ENCODE measurements around the gene TTC39C. TPM values are rescaled to one million over a fixed set of nuclear protein-coding genes. Genes with fewer than 3 reads are reported as not detected.
"Not testable (repeated sequence)": the region's sequence is repeated elsewhere in the genome, so short reads cannot be mapped to it uniquely, and the experiment has no call there.

Gene TTC39C
- total RNA-seq, 2 donors from 2014 or later: 187 to 226 TPM

- Mint-ChIP-seq H3K36me3 (ENCODE audit: low read depth) (peaks cover 2% of the 10 kb centered on the region), H3K4me1 (peaks cover 63% of the 10 kb centered on the region), H3K27ac (peak overlapping the region; percentile 85), H3K4me3 (peak overlapping the region; percentile 39), H3K27me3 (no peaks in the 10 kb centered on the region)
- no peaks in the 10 kb centered on the region for H3K9me3 ChIP-seq (ENCODE audit: control insufficient read depth, low read length, poor library complexity, severe bottlenecking)
- DNase-seq: no peak
- ATAC-seq: no peak
Observed at GRCh38 chr18:24055009-24055804, 40.7 kb downstream of the TTC39C start.

GRCh38 chr18:24055878-24056277 lies 41.3 kb downstream of the TTC39C start:
- H3K27me3 Mint-ChIP-seq: no peaks in the 10 kb centered on the region
- H3K9me3 ChIP-seq (ENCODE audit: control insufficient read depth, low read length, poor library complexity, severe bottlenecking): no peaks in the 10 kb centered on the region
- peak overlapping the region; percentile 39 for H3K4me3 Mint-ChIP-seq
- H3K36me3 Mint-ChIP-seq (ENCODE audit: low read depth): peaks cover 2% of the 10 kb centered on the region
- ATAC-seq (no peak), DNase-seq (no peak)
- H3K27ac Mint-ChIP-seq: peak overlapping the region; percentile 85
- H3K4me1 Mint-ChIP-seq: peaks cover 61% of the 10 kb centered on the region

GRCh38 chr18:24056506-24056905 lies 42.0 kb downstream of the TTC39C start:
- no peak for DNase-seq
- Mint-ChIP-seq H3K27ac (peak overlapping the region; percentile 85), H3K36me3 (ENCODE audit: low read depth) (peaks cover 2% of the 10 kb centered on the region), H3K27me3 (no peaks in the 10 kb centered on the region), H3K4me1 (peaks cover 58% of the 10 kb centered on the region), H3K4me3 (no peak overlapping the region)
- no peak for ATAC-seq
- H3K9me3 ChIP-seq (ENCODE audit: control insufficient read depth, low read length, poor library complexity, severe bottlenecking): no peaks in the 10 kb centered on the region

GRCh38 chr18:24057804-24058203 lies 43.2 kb downstream of the TTC39C start:
- Mint-ChIP-seq H3K27ac (peak overlapping the region; percentile 85), H3K4me1 (peaks cover 56% of the 10 kb centered on the region), H3K27me3 (no peaks in the 10 kb centered on the region), H3K4me3 (no peak overlapping the region), H3K36me3 (ENCODE audit: low read depth) (peaks cover 2% of the 10 kb centered on the region)
- DNase-seq (no peak), ATAC-seq (no peak)
- no peaks in the 10 kb centered on the region for H3K9me3 ChIP-seq (ENCODE audit: control insufficient read depth, low read length, poor library complexity, severe bottlenecking)

GRCh38 chr18:24059385-24059784 lies 44.8 kb downstream of the TTC39C start:
- peak overlapping the region; percentile 49 for H3K27ac Mint-ChIP-seq
- not testable (repeated sequence) for DNase-seq; H3K27me3 Mint-ChIP-seq; ATAC-seq; H3K9me3 ChIP-seq (ENCODE audit: control insufficient read depth, low read length, poor library complexity, severe bottlenecking); H3K36me3 Mint-ChIP-seq (ENCODE audit: low read depth)
- H3K4me3 Mint-ChIP-seq: peak overlapping the region; percentile 13
- H3K4me1 Mint-ChIP-seq: peaks cover 48% of the 10 kb centered on the region

- ATAC-seq (no peak), DNase-seq (no peak)
- peaks cover 47% of the 10 kb centered on the region for H3K4me1 Mint-ChIP-seq
- peak overlapping the region; percentile 49 for H3K27ac Mint-ChIP-seq
- H3K27me3 Mint-ChIP-seq: no peaks in the 10 kb centered on the region
- no peaks in the 10 kb centered on the region for H3K9me3 ChIP-seq (ENCODE audit: control insufficient read depth, low read length, poor library complexity, severe bottlenecking)
- no peaks in the 10 kb centered on the region for H3K36me3 Mint-ChIP-seq (ENCODE audit: low read depth)
- no peak overlapping the region for H3K4me3 Mint-ChIP-seq
Observed at GRCh38 chr18:24060644-24061043, 46.1 kb downstream of the TTC39C start.

GRCh38 chr18:24063121-24063731 lies 48.7 kb downstream of the TTC39C start:
- H3K36me3 Mint-ChIP-seq (ENCODE audit: low read depth): peaks cover 3% of the 10 kb centered on the region
- no peak for DNase-seq
- H3K27ac Mint-ChIP-seq: peak overlapping the region; percentile 85
- no peaks in the 10 kb centered on the region for H3K9me3 ChIP-seq (ENCODE audit: control insufficient read depth, low read length, poor library complexity, severe bottlenecking)
- ATAC-seq: peak; percentile 52
- H3K4me3 Mint-ChIP-seq: no peak overlapping the region
- H3K27me3 Mint-ChIP-seq: no peaks in the 10 kb centered on the region
- H3K4me1 Mint-ChIP-seq: peaks cover 47% of the 10 kb centered on the region

- DNase-seq (no peak), ATAC-seq (no peak)
- no peaks in the 10 kb centered on the region for H3K27me3 Mint-ChIP-seq
- H3K36me3 Mint-ChIP-seq (ENCODE audit: low read depth): peaks cover 3% of the 10 kb centered on the region
- no peaks in the 10 kb centered on the region for H3K9me3 ChIP-seq (ENCODE audit: control insufficient read depth, low read length, poor library complexity, severe bottlenecking)
- H3K27ac Mint-ChIP-seq: peak overlapping the region; percentile 85
- peaks cover 46% of the 10 kb centered on the region for H3K4me1 Mint-ChIP-seq
- no peak overlapping the region for H3K4me3 Mint-ChIP-seq
Observed at GRCh38 chr18:24064391-24065100, 50.0 kb downstream of the TTC39C start.

GRCh38 chr18:24065906-24066305 lies 51.4 kb downstream of the TTC39C start:
- ATAC-seq: no peak
- Mint-ChIP-seq H3K4me3 (no peak overlapping the region), H3K36me3 (ENCODE audit: low read depth) (peaks cover 6% of the 10 kb centered on the region), H3K27ac (peak overlapping the region; percentile 85), H3K4me1 (peaks cover 45% of the 10 kb centered on the region), H3K27me3 (no peaks in the 10 kb centered on the region)
- no peak for DNase-seq
- H3K9me3 ChIP-seq (ENCODE audit: control insufficient read depth, low read length, poor library complexity, severe bottlenecking): no peaks in the 10 kb centered on the region

GRCh38 chr18:24068945-24069693 lies 54.6 kb downstream of the TTC39C start:
- no peaks in the 10 kb centered on the region for H3K9me3 ChIP-seq (ENCODE audit: control insufficient read depth, low read length, poor library complexity, severe bottlenecking)
- H3K27ac Mint-ChIP-seq: peak overlapping the region; percentile 94
- DNase-seq (no peak), ATAC-seq (peak; percentile 45)
- H3K27me3 Mint-ChIP-seq: no peaks in the 10 kb centered on the region
- no peak overlapping the region for H3K4me3 Mint-ChIP-seq
- H3K4me1 Mint-ChIP-seq: peaks cover 36% of the 10 kb centered on the region
- H3K36me3 Mint-ChIP-seq (ENCODE audit: low read depth): peaks cover 7% of the 10 kb centered on the region

- H3K36me3 Mint-ChIP-seq (ENCODE audit: low read depth): peaks cover 7% of the 10 kb centered on the region
Observed at GRCh38 chr18:24071029-24071428, 56.5 kb downstream of the TTC39C start.

GRCh38 chr18:24071779-24072178 lies 57.2 kb downstream of the TTC39C start:
- Mint-ChIP-seq H3K27me3 (no peaks in the 10 kb centered on the region), H3K4me3 (no peak overlapping the region), H3K4me1 (peaks cover 33% of the 10 kb centered on the region), H3K27ac (peak overlapping the region; percentile 43), H3K36me3 (ENCODE audit: low read depth) (peaks cover 7% of the 10 kb centered on the region)
- H3K9me3 ChIP-seq (ENCODE audit: control insufficient read depth, low read length, poor library complexity, severe bottlenecking): no peaks in the 10 kb centered on the region
- ATAC-seq (no peak), DNase-seq (no peak)

More at GRCh38 chr18:24071029-24071428, 56.5 kb downstream of the TTC39C start:
- no peak overlapping the region for H3K4me3 Mint-ChIP-seq
- ATAC-seq (no peak), DNase-seq (no peak)
- no peaks in the 10 kb centered on the region for H3K9me3 ChIP-seq (ENCODE audit: control insufficient read depth, low read length, poor library complexity, severe bottlenecking)
- no peaks in the 10 kb centered on the region for H3K27me3 Mint-ChIP-seq
- H3K4me1 Mint-ChIP-seq: peaks cover 28% of the 10 kb centered on the region
- H3K27ac Mint-ChIP-seq: peak overlapping the region; percentile 94

GRCh38 chr18:24072743-24073142 lies 58.2 kb downstream of the TTC39C start:
- no peak for ATAC-seq
- H3K36me3 Mint-ChIP-seq (ENCODE audit: low read depth): peaks cover 7% of the 10 kb centered on the region
- peaks cover 33% of the 10 kb centered on the region for H3K4me1 Mint-ChIP-seq
- no peak for DNase-seq
- no peak overlapping the region for H3K4me3 Mint-ChIP-seq
- H3K27ac Mint-ChIP-seq: no peak overlapping the region
- no peaks in the 10 kb centered on the region for H3K27me3 Mint-ChIP-seq
- H3K9me3 ChIP-seq (ENCODE audit: control insufficient read depth, low read length, poor library complexity, severe bottlenecking): no peaks in the 10 kb centered on the region
